Type B pancreatic cell (in vitro differentiated cells): ENCODE results near the gene FPR3. TPM values are rescaled to one million over a fixed set of nuclear protein-coding genes. Genes with fewer than 3 reads are reported as not detected.

ENCODE experiments used
- DNase-seq: peaks from one replicate; pipeline ENCODE4 v3.0.0; 2021; ENCODE audit warnings: mixed read lengths; ENCODE audit not compliant: unreplicated experiment; ENCODE audit errors: extremely low spot score
- H3K27ac Mint-ChIP-seq: 2 replicates; pipeline ENCODE4 v1.8.0; 2021; ENCODE audit warnings: mild to moderate bottlenecking, mixed read lengths
- H3K27me3 Mint-ChIP-seq: 2 replicates; pipeline ENCODE4 v1.8.0; 2021; ENCODE audit warnings: mixed read lengths
- H3K36me3 Mint-ChIP-seq: 2 replicates; pipeline ENCODE4 v1.8.0; 2021; ENCODE audit warnings: mixed read lengths
- H3K4me1 Mint-ChIP-seq: one replicate; pipeline ENCODE4 v1.8.0; 2021; ENCODE audit warnings: mixed read lengths; ENCODE audit not compliant: unreplicated experiment
- H3K4me3 Mint-ChIP-seq: 2 replicates; pipeline ENCODE4 v1.8.0; 2021; ENCODE audit warnings: mild to moderate bottlenecking, mixed read lengths
- H3K9me3 Mint-ChIP-seq: 2 replicates; pipeline ENCODE4 v1.8.0; 2021; ENCODE audit warnings: mixed read lengths
- CTCF ChIP-seq: fragments of 200-600 bp; sonication (generic); conservative IDR thresholded peaks from 2 replicates; pipeline ENCODE4 v1.5.0; 2021; ENCODE audit warnings: antibody characterized with exemption, mild to moderate bottlenecking
- total RNA-seq: library from RNA; stranded (reverse); gene quantifications from 2 replicates; pipeline ENCODE4 v1.2.1, GENCODE V29; 2021; ENCODE audit warnings: low replicate concordance

FPR3 gene
- total RNA-seq, 1 donor from 2014 or later = not detected

- peaks cover 24% of the 10 kb centered on the region for H3K27me3 Mint-ChIP-seq
- no peaks in the 10 kb centered on the region for H3K9me3 Mint-ChIP-seq
- no peaks in the 10 kb centered on the region for H3K4me1 Mint-ChIP-seq
- TF ChIP-seq CTCF = no peak
- no peak for DNase-seq
- no peak overlapping the region for H3K4me3 Mint-ChIP-seq
- no peaks in the 10 kb centered on the region for H3K36me3 Mint-ChIP-seq
- no peak overlapping the region for H3K27ac Mint-ChIP-seq
Observed at GRCh38 chr19:51784109-51784785, 10.7 kb upstream of the FPR3 start.

DNA sequence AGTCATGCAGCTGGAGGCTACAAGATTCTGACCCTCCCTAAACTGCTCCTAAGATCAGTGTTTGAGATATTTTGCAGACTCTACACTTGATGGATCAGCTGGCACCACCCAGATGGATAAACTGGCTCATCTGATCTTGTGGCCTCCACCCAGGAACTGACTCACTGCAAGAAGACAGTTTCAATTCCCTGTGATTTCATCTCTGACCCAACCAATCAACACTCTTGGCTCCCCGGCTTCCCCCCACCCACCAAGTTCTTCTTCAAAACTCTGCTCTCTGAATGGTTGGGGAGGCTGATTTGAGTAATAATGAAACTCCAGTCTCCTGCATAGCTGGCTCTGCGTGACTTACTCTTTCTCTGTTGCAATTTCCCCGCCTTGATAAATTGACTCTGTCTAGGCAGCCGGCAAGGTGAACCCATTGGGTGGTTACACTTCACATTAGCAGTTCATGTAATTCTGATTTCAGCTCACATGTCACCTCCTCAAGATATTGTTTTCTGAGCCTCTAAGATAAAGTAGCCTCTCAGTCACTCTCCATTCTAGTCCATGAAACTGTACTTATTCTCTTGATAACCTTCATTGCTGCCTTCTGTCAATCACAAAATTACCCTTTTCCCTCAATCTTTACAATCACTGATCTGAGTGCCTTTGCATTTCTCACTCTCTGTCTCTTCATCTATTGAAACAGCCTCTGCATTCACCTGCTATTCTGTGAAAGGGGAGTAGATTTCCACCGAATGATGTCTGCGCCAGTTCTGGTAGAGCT, 9.9 kb upstream of the FPR3 start:
- no peak for TF ChIP-seq CTCF
- no peaks in the 10 kb centered on the region for H3K4me1 Mint-ChIP-seq
- no peak overlapping the region for H3K4me3 Mint-ChIP-seq
- H3K27ac Mint-ChIP-seq = no peak overlapping the region
- H3K9me3 Mint-ChIP-seq = no peaks in the 10 kb centered on the region
- no peak for DNase-seq
- no peaks in the 10 kb centered on the region for H3K36me3 Mint-ChIP-seq
- H3K27me3 Mint-ChIP-seq = peaks cover 16% of the 10 kb centered on the region

DNA sequence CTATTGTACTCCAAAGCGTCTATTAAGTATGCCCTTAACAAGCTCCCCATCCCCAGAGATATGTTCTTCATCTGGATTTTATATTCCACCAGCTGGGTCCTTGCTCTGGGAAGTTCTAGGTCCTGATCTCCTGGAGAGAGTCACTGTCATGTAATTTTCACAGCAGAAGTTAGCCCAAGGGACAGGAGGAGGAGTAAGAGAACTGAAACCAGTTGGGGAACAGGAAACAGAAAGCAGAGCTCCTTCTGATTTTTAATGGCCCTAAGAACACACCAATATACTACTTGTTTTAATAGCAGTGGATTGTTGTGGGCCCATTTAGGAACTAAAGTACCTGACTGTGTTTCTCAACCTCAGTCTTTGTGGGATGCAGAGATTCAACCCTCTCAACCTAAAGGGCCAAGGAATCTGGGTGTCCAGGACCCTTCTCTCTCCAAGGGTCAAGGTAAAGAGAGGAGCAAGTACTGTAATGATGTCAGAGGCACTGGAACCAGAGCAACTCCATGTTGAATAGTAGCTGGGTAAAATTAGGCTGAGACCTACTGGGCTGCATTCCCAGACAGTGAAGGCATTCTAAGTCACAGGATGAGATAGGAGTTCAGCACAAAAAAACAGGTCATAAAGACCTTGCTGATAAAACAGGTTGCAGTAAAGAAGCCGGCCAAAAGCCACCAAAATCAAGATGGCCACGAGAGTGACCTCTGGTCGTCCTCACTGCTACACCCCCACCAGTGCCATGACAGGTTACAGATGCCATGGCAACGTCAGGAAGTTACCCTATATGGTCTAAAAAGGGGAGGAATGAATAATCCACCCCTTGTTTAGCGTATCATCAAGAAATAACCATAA, 8.1 kb upstream of the FPR3 start:
- Mint-ChIP-seq H3K4me1 (no peaks in the 10 kb centered on the region), H3K9me3 (peaks cover 5% of the 10 kb centered on the region), H3K27ac (no peak overlapping the region), H3K27me3 (peaks cover 4% of the 10 kb centered on the region), H3K4me3 (no peak overlapping the region), H3K36me3 (no peaks in the 10 kb centered on the region)
- DNase-seq = no peak
- TF ChIP-seq CTCF = no peak

DNA sequence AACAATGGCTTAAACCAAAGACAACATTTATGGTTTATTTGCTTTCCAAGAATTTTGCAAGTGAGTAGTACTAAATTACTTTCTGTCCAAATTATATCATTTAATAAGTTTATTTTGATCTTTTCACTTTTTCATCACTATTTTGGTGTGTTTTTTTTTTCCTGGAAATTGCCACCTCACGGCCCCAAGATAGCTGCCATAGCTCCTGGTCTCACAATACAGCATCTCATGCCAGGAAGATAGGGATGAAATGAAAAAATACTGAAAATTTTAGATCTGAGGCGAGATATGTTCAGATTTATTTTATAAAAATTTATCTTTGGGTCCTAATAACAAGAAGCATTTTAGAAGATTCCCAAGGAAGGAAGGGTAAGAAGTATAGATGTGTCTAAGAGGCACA, 6.9 kb upstream of the FPR3 start:
- Mint-ChIP-seq H3K4me1 (no peaks in the 10 kb centered on the region), H3K36me3 (no peaks in the 10 kb centered on the region), H3K4me3 (no peak overlapping the region), H3K27ac (no peak overlapping the region), H3K9me3 (peaks cover 5% of the 10 kb centered on the region), H3K27me3 (no peaks in the 10 kb centered on the region)
- no peak for DNase-seq
- no peak for TF ChIP-seq CTCF

DNA sequence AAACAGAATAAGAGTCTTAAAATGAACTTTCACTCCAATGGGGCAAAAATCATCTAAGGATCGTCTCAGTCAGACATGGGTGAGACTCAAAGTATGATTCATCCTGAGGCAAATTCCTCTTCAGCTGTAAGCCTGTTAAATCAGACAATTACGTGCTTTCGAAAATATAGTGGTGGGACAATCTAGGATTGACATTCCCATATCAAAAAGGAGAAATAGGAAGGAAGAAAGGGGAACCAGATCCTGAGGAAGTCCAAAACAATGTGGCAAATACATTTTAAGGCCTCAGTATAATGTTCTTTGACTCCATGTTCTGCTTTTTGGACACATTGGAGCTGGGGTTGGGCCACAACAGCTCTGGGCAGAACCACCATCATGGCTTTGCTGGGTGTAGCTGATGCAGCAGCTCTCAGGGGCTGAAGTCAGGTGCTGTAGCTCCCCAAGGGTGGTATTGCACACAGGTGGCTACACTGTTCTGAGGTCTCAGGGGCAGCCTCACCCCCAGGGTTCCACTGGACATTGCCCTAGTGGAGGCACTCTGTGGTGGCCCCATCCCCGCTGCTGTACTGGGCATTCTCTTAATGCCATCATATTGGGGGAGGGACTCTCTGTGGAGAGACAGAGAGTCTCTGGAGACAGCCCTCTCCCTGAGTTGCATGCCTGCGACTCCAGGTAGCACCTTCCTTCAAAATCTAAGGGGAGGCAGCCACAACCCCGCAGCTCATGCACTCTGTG, 5.7 kb upstream of the FPR3 start:
- no peak for TF ChIP-seq CTCF
- DNase-seq = no peak
- Mint-ChIP-seq H3K27me3 (no peaks in the 10 kb centered on the region), H3K9me3 (peaks cover 5% of the 10 kb centered on the region), H3K4me3 (no peak overlapping the region), H3K27ac (no peak overlapping the region), H3K36me3 (no peaks in the 10 kb centered on the region), H3K4me1 (no peaks in the 10 kb centered on the region)
